ENCODE measurements around the gene PRR14.

- TF ChIP-seq CTCF (IDR thresholded peaks at IDR 0.05) (no peak), POLR2A (IDR thresholded peaks at IDR 0.05) (no peak)
Observed at GRCh38 chr16:30656388-30656787, 5.6 kb downstream of the PRR14 start.
